ENCODE measurements around the gene USP31.

Gene USP31

DNA sequence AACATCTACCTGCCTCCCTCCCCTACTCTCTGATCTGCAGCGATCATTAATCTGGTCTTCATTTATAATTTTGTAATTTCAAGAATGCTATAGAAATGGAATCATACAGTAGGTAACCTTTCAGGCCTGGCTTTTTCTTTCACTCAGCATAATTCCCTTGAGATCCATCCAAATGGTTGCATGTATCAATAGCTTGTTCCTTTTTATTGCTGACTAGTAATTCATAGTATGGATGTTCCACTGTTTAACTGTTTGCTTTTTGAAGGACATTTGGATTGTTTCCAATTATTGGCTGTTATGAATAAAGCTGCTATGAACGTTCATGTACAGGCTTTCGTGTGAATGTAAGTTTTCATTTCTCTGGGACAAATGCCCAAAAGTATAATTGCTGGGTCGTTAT, 125.2 kb downstream of the USP31 start:
- Histone ChIP-seq H3K27ac (ENCODE audit: insufficient read depth in 1 of 2, low read depth in 1 of 2, low read length in 2 of 2, poor library complexity in 1 of 2, severe bottlenecking in 2 of 2) (no peak overlapping the region), H3K4me1 (ENCODE audit: control extremely low read depth in 1 of 4, control insufficient read depth in 4 of 4, insufficient read depth in 4 of 4, low read length in 3 of 4) (no peaks in the 10 kb centered on the region), H3K4me3 (ENCODE audit: control insufficient read depth in 1 of 7, extremely low read depth in 1 of 7, insufficient read depth in 4 of 7, low read depth in 2 of 7, low read length in 6 of 7) (no peak overlapping the region), H3K36me3 (ENCODE audit: control insufficient read depth in 4 of 4, insufficient read depth in 4 of 4, low read length in 3 of 4) (no peaks in the 10 kb centered on the region), H3K27me3 (replicated peaks in 2 of 5; ENCODE audit: control insufficient read depth in 4 of 5, insufficient read depth in 5 of 5, low read length in 4 of 5) (peaks cover 0 to 2% (median 0%) of the 10 kb centered on the region in 5 experiments), H3K9me3 (ENCODE audit: control extremely low read depth in 1 of 5, control insufficient read depth in 4 of 5, insufficient read depth in 2 of 5, low read depth in 1 of 5, low read length in 4 of 5) (no peaks in the 10 kb centered on the region)
- 97% methylated on average over 3 of the region's 4 CpGs for WGBS (ENCODE audit: insufficient coverage)
- ChIA-PET CTCF (no interaction called here), POLR2A (no interaction called here)
- no peak for DNase-seq

DNA sequence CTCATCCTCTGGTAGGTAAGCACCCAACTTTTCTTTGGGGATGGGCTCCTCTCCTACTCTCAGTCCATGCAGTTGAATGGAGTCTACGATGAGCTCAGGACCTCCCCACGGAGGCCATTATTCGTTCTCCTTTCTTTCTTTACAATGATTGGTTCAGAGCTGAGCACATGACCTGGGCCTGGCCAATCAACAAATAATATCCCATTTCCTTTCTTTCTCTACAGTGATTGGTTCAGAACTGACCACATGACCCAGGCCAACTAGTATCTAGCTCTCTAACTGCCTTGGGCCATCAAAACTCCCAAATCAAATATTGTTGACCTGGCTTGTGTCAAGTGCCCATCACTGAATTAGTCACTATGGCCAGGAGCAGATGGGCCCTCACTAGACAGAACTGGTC, 129.2 kb downstream of the USP31 start:
- 100% methylated on average over 3 of the region's 3 CpGs for WGBS (ENCODE audit: insufficient coverage)
- no peak overlapping the region for H3K4me3 ChIP-seq (ENCODE audit: control insufficient read depth in 1 of 7, extremely low read depth in 1 of 7, insufficient read depth in 4 of 7, low read depth in 2 of 7, low read length in 6 of 7)
- ChIA-PET CTCF (no interaction called here), POLR2A (no interaction called here)
- DNase-seq = no peak
- peaks cover 0 to 4% (median 0%) of the 10 kb centered on the region in 5 experiments for H3K27me3 ChIP-seq (replicated peaks in 2 of 5; ENCODE audit: control insufficient read depth in 4 of 5, insufficient read depth in 5 of 5, low read length in 4 of 5)
- H3K27ac ChIP-seq (ENCODE audit: insufficient read depth in 1 of 2, low read depth in 1 of 2, low read length in 2 of 2, poor library complexity in 1 of 2, severe bottlenecking in 2 of 2) = no peak overlapping the region
- no peaks in the 10 kb centered on the region for H3K36me3 ChIP-seq (ENCODE audit: control insufficient read depth in 4 of 4, insufficient read depth in 4 of 4, low read length in 3 of 4)
- no peaks in the 10 kb centered on the region for H3K4me1 ChIP-seq (ENCODE audit: control extremely low read depth in 1 of 4, control insufficient read depth in 4 of 4, insufficient read depth in 4 of 4, low read length in 3 of 4)
- H3K9me3 ChIP-seq (ENCODE audit: control extremely low read depth in 1 of 5, control insufficient read depth in 4 of 5, insufficient read depth in 2 of 5, low read depth in 1 of 5, low read length in 4 of 5) = no peaks in the 10 kb centered on the region

DNA sequence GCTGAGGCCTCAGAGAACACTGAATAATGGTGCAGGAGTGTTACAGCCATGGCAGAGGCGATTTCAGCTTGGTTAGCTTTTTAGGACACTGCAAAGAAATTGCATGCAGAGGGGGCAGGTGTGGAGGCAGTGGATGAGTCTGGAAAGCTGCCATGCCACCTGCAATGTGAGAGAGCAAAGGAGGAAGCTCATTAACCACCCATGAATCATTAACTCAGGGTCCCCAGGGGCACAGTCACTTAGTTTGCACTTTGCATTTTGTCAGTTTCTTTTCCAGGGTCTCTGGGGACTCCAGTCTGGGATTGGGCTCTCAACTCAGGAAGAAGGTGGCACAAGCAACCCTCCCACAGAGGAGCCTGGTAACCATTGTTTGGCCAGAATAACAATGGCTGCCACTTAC, 132.9 kb downstream of the USP31 start:
- 60% methylated on average over 1 of the region's 1 CpG for WGBS (ENCODE audit: insufficient coverage)
- no peaks in the 10 kb centered on the region for H3K36me3 ChIP-seq (ENCODE audit: control insufficient read depth in 4 of 4, insufficient read depth in 4 of 4, low read length in 3 of 4)
- POLR2A ChIA-PET = no interaction called here
- H3K4me1 ChIP-seq (ENCODE audit: control extremely low read depth in 1 of 4, control insufficient read depth in 4 of 4, insufficient read depth in 4 of 4, low read length in 3 of 4) = no peaks in the 10 kb centered on the region
- no peak overlapping the region for H3K27ac ChIP-seq (ENCODE audit: insufficient read depth in 1 of 2, low read depth in 1 of 2, low read length in 2 of 2, poor library complexity in 1 of 2, severe bottlenecking in 2 of 2)
- DNase-seq = no peak
- H3K27me3 ChIP-seq (replicated peaks in 2 of 5; ENCODE audit: control insufficient read depth in 4 of 5, insufficient read depth in 5 of 5, low read length in 4 of 5) = peaks cover 0 to 4% (median 0%) of the 10 kb centered on the region in 5 experiments
- no peak overlapping the region for H3K4me3 ChIP-seq (ENCODE audit: control insufficient read depth in 1 of 7, extremely low read depth in 1 of 7, insufficient read depth in 4 of 7, low read depth in 2 of 7, low read length in 6 of 7)
- no peaks in the 10 kb centered on the region for H3K9me3 ChIP-seq (ENCODE audit: control extremely low read depth in 1 of 5, control insufficient read depth in 4 of 5, insufficient read depth in 2 of 5, low read depth in 1 of 5, low read length in 4 of 5)
- CTCF ChIA-PET = interaction anchor here (1.0 kb wide), 1 partner anchor 112 kb away, joined by 3 read pairs; no protein-coding TSS in a partner anchor

DNA sequence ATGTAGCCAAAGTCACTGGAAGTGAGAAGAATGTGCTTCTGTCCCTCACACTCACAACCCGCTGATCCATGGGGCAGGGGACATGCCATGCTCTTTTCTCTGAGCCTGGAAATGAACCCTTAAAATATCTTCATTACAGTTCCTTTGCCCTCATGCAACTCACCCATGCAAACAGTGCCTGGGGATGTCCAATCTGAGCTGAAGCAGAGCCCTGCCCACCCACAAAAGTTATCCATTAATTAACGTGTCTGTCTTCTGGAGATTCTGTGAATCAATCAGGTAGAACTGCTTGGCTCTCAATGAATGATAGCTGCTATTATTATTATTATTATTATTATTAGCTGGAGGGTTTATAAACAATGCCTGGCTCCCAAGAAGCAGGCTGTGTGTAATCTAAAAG, 133.7 kb downstream of the USP31 start:
- no peaks in the 10 kb centered on the region for H3K36me3 ChIP-seq (ENCODE audit: control insufficient read depth in 4 of 4, insufficient read depth in 4 of 4, low read length in 3 of 4)
- no peak for DNase-seq
- H3K4me3 ChIP-seq (ENCODE audit: control insufficient read depth in 1 of 7, extremely low read depth in 1 of 7, insufficient read depth in 4 of 7, low read depth in 2 of 7, low read length in 6 of 7) = no peak overlapping the region
- H3K27ac ChIP-seq (ENCODE audit: insufficient read depth in 1 of 2, low read depth in 1 of 2, low read length in 2 of 2, poor library complexity in 1 of 2, severe bottlenecking in 2 of 2) = no peak overlapping the region
- 100% methylated on average over 1 of the region's 2 CpGs for WGBS (ENCODE audit: insufficient coverage)
- peaks cover 0 to 4% (median 0%) of the 10 kb centered on the region in 5 experiments for H3K27me3 ChIP-seq (replicated peaks in 2 of 5; ENCODE audit: control insufficient read depth in 4 of 5, insufficient read depth in 5 of 5, low read length in 4 of 5)
- no peaks in the 10 kb centered on the region for H3K9me3 ChIP-seq (ENCODE audit: control extremely low read depth in 1 of 5, control insufficient read depth in 4 of 5, insufficient read depth in 2 of 5, low read depth in 1 of 5, low read length in 4 of 5)
- H3K4me1 ChIP-seq (ENCODE audit: control extremely low read depth in 1 of 4, control insufficient read depth in 4 of 4, insufficient read depth in 4 of 4, low read length in 3 of 4) = no peaks in the 10 kb centered on the region
- CTCF ChIA-PET = no interaction called here
- POLR2A ChIA-PET = no interaction called here

DNA sequence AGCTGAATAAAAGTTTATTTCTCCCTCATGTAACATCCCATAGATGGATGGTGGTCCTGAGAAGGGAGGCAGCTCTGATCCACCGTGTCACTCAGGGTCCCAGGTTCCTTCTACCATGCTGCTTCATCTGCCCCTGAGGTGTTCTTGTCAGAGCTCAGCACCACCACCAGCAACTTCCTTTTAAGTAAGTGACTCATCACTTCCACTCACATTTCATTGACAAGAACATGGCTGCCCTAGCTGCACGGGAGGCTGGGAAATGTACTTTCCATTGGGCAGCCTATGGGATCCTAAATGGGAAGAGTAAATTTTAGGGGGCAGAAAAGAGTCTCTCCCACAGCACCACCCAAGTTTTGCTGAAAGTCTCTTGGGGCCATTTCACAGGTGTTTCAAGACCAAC, 134.7 kb downstream of the USP31 start:
- Histone ChIP-seq H3K36me3 (ENCODE audit: control insufficient read depth in 4 of 4, insufficient read depth in 4 of 4, low read length in 3 of 4) (no peaks in the 10 kb centered on the region), H3K27me3 (replicated peaks in 2 of 5; ENCODE audit: control insufficient read depth in 4 of 5, insufficient read depth in 5 of 5, low read length in 4 of 5) (peaks cover 0 to 4% (median 0%) of the 10 kb centered on the region in 5 experiments), H3K4me3 (ENCODE audit: control insufficient read depth in 1 of 7, extremely low read depth in 1 of 7, insufficient read depth in 4 of 7, low read depth in 2 of 7, low read length in 6 of 7) (no peak overlapping the region), H3K9me3 (ENCODE audit: control extremely low read depth in 1 of 5, control insufficient read depth in 4 of 5, insufficient read depth in 2 of 5, low read depth in 1 of 5, low read length in 4 of 5) (no peaks in the 10 kb centered on the region), H3K4me1 (ENCODE audit: control extremely low read depth in 1 of 4, control insufficient read depth in 4 of 4, insufficient read depth in 4 of 4, low read length in 3 of 4) (no peaks in the 10 kb centered on the region), H3K27ac (ENCODE audit: insufficient read depth in 1 of 2, low read depth in 1 of 2, low read length in 2 of 2, poor library complexity in 1 of 2, severe bottlenecking in 2 of 2) (no peak overlapping the region)
- peak in 1 of 3 donors; percentile 6 for DNase-seq
- CTCF ChIA-PET = no interaction called here
- WGBS (ENCODE audit: insufficient coverage) = no CpG with 5 or more reads among the region's 2 CpGs
- POLR2A ChIA-PET = no interaction called here

All from common myeloid progenitor, CD34-positive (primary cell).